Right cardiac atrium (tissue), 5 donors: Measurements from ENCODE around the gene HERC5. TPM values are rescaled to one million over a fixed set of nuclear protein-coding genes. Genes with fewer than 3 reads are reported as not detected.
"Not testable (repeated sequence)": the region's sequence is repeated elsewhere in the genome, so short reads cannot be mapped to it uniquely, and the experiment has no call there.

Source experiments
- ATAC-seq, 2 donors: fragments of 200-7000 bp; cut with Tn5 transposase; one replicate each; pipeline versions ENCODE4 v1.8.0 to v1.9.1; 2020; ENCODE audit warnings: moderate library complexity in 2 of 2, mild to moderate bottlenecking in 1 of 2
- DNase-seq, 3 donors: peaks; one replicate each; pipeline ENCODE4 v3.0.0-alpha.2; 2020
- H3K27ac ChIP-seq: one replicate; pipeline ENCODE4 v1.5.1; 2013; ENCODE audit warnings: mild to moderate bottlenecking, low read length, control low read depth, moderate library complexity
- H3K27me3 ChIP-seq: one replicate; pipeline ENCODE4 v1.6.1; 2013; ENCODE audit not compliant: control insufficient read depth, insufficient read depth
- H3K4me1 ChIP-seq: one replicate; pipeline ENCODE4 v1.6.1; 2013; ENCODE audit warnings: low read length; ENCODE audit not compliant: control insufficient read depth, insufficient read depth
- H3K4me3 ChIP-seq: one replicate; pipeline ENCODE4 v1.5.1; 2013; ENCODE audit warnings: low read length, control low read depth
- H3K9me3 ChIP-seq: one replicate; pipeline ENCODE4 v1.6.1; 2013; ENCODE audit warnings: low read length; ENCODE audit not compliant: control insufficient read depth
- WGBS: extraction: QIAGEN DNeasy Blood & Tissue Kit; methylation state at CpG from one replicate; pipeline ENCODE4 v1.1.7; 2013; 5-methylcytosine and 5-hydroxymethylcytosine counted together
- intact Hi-C, 4 donors: fragments of 100-400 bp; cut with DNase I; formaldehyde crosslinking; loops; one replicate each; pipeline versions ENCODE4 v1.11.0 to v1.14.0; 2022 to 2023
- polyA plus RNA-seq: library from polyadenylated mRNA; stranded (reverse); fragments of 200-250 nt; gene quantifications from one replicate; pipeline ENCODE4 v1.2.3, GENCODE V29; 2013
- total RNA-seq, 4 donors: library from RNA; stranded (reverse); fragmentation: NEBNext Ultra II Directional; extraction: Animal tissue kit (Norgen Biotek cat#: 25700); gene quantifications; one replicate each; pipeline ENCODE4 v1.2.1, GENCODE V29; 2021
- donor health status: healthy with polysubstance abuse.
- donor health status: DM: no; HTN: yes; CAD: no.
- donor health status: DM: no; HTN: no; CAD: no.
- donor health status: DM: no; HTN: yes; CAD: no; lungs with severe emphysema.
- donor health status: DM: yes; HTN: yes; CAD: no.

Gene HERC5
- total and polyA plus RNA-seq, 5 donors = 2.8 to 4.6 (median 3.5) TPM

DNA sequence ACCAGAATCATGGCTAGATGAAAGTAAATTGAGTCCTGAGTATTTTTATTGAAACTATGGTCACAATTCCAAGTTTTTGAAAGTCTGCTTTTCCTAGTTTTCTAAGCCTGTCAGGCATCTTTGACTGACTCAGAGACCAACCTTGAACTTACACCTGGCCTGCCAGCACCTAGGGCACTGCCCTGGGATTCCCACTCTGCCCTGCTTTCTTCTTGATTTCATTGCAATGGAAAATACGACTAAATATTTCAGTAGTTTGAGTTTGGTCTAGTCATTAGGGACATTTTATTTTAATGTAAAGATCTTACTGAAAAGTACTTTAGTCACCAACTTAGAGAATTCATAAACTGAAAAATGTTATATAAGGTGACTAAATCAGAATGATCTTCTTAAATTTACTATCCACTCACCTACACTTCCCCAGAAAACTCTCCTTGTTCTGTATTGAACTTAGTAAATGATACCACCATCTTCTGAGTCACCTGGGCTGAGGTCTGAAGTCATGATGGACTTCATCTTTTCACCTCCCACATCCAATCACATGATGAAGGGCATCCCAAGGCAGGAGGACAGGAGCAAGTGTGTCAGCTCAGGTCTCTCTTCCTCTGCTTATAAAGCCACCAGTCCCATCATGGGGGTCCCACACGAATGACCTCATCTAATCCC is 78.3 kb downstream of the HERC5 start:
- no peak overlapping the region for H3K4me3 ChIP-seq
- no peak for DNase-seq
- no peaks in the 10 kb centered on the region for H3K4me1 ChIP-seq
- ATAC-seq = no peak
- 88% methylated on average over 2 of the region's 2 CpGs for WGBS
- intact Hi-C loops = loop anchor here (5.0 to 10.0 kb wide), 5 partner anchors 60 to 490 kb away; partner anchors contain the start of gene HERC3 (in 1 of the 4)
- H3K9me3 ChIP-seq = no peaks in the 10 kb centered on the region
- H3K27ac ChIP-seq = no peak overlapping the region
- no peaks in the 10 kb centered on the region for H3K27me3 ChIP-seq

GRCh38 chr4:88537709-88538108 is 80.8 kb downstream of the HERC5 start:
- intact Hi-C loops = loop anchor here (2.0 to 10.0 kb wide), 6 partner anchors 57 to 487 kb away; partner anchors contain the start of gene HERC3 (in 1 of the 4)
- no peaks in the 10 kb centered on the region for H3K9me3 ChIP-seq
- H3K27me3 ChIP-seq = no peaks in the 10 kb centered on the region
- no peaks in the 10 kb centered on the region for H3K4me1 ChIP-seq
- no peak overlapping the region for H3K27ac ChIP-seq
- WGBS = 59% methylated on average over 1 of the region's 1 CpG
- ATAC-seq (no peak), DNase-seq (no peak)
- H3K4me3 ChIP-seq = no peak overlapping the region

- not testable (repeated sequence) for ATAC-seq, H3K4me3 ChIP-seq, H3K4me1 ChIP-seq, H3K9me3 ChIP-seq, H3K27me3 ChIP-seq, H3K27ac ChIP-seq
- peak; percentile 77 to 90 (median 80) for DNase-seq
- intact Hi-C loops = loop anchor here (5.0 to 10.0 kb wide), 5 partner anchors 55 to 485 kb away; partner anchors contain the start of gene HERC3 (in 1 of the 4)
- WGBS = 23% methylated on average over 9 of the region's 9 CpGs
Measured at GRCh38 chr4:88539322-88540068, 82.6 kb downstream of the HERC5 start.

- H3K27me3 ChIP-seq = no peaks in the 10 kb centered on the region
- H3K27ac ChIP-seq = no peak overlapping the region
- H3K4me1 ChIP-seq = no peaks in the 10 kb centered on the region
- H3K4me3 ChIP-seq = no peak overlapping the region
- no peaks in the 10 kb centered on the region for H3K9me3 ChIP-seq
- DNase-seq (no peak), ATAC-seq (no peak)
- intact Hi-C loops = no loop called here
- WGBS = 86% methylated on average over 7 of the region's 7 CpGs
Measured at GRCh38 chr4:88549815-88550214, 92.9 kb downstream of the HERC5 start.

Other genes with a start within 250 kb of the HERC5 start
- gene PPM1K, start 172.6 kb upstream of the HERC5 start, total RNA-seq = 100 to 1,000 TPM in 1 of 4 donors, 10 to 100 TPM in 3; 74.6 to 109 (median 91.3) TPM
- 48.3 TPM for gene PPM1K, start 172.6 kb upstream of the HERC5 start, polyA plus RNA-seq
- 10 to 100 TPM in 1 of 4 donors, 1 to 10 TPM in 3; 7.7 to 10.9 (median 9.8) TPM for gene HERC6, start 78.3 kb upstream of the HERC5 start, total RNA-seq
- gene HERC6, start 78.3 kb upstream of the HERC5 start, polyA plus RNA-seq = 5.1 TPM
- 10 to 100 TPM; 56.5 to 61.4 (median 58.4) TPM for gene PYURF, start 66.7 kb downstream of the HERC5 start, total RNA-seq
- gene PYURF, start 66.7 kb downstream of the HERC5 start, polyA plus RNA-seq = 97.9 TPM
- gene HERC3, start 135.4 kb downstream of the HERC5 start, total RNA-seq = 10 to 100 TPM; 42.4 to 60.6 (median 50.9) TPM
- 18.0 TPM for gene HERC3, start 135.4 kb downstream of the HERC5 start, polyA plus RNA-seq
- gene NAP1L5, start 240.7 kb downstream of the HERC5 start, total RNA-seq = 10 to 100 TPM in 1 of 4 donors, 1 to 10 TPM in 3; 5.2 to 11.9 (median 6.3) TPM
- 12.9 TPM for gene NAP1L5, start 240.7 kb downstream of the HERC5 start, polyA plus RNA-seq